MV-4-11 (cell line): ENCODE data around the gene ATAD3B.
"Not testable (repeated sequence)": the region's sequence is repeated elsewhere in the genome, so short reads cannot be mapped to it uniquely, and the experiment has no call there.

Source experiments
- DNase-seq: peaks from one replicate; lab custom pipeline; 2025; lab: John Stamatoyannopoulos, UW

Gene ATAD3B

DNA sequence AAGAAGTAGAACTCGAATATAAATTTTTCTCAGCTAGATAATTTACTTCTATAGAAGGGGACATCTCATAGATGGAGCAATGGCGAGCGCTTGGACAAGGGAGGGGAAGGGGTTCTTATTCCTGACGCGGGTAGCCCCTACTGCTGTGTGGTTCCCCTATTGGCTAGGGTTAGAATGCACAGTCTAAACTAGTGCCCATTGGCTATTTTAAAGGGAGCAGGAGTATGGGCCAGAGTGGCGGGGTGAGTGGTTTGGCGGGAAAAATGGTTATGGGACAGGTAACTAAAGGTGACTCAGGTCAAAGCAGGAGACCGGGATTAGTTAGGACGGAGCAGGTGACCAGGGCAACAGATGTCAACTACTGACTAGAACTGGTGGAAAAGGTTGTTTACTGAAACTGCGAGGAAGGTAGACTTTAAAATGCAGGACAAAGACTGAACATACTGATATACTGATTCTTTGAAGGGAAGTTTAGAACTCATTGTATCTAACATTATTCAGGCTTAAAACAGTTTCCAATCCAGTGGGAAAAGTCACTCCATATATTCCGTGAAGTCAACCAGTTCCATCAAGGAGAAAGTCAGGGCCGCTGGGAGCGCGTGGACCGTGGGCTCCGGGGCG, 39.5 kb downstream of the ATAD3B start:
- peak; percentile 28 for DNase-seq

DNA sequence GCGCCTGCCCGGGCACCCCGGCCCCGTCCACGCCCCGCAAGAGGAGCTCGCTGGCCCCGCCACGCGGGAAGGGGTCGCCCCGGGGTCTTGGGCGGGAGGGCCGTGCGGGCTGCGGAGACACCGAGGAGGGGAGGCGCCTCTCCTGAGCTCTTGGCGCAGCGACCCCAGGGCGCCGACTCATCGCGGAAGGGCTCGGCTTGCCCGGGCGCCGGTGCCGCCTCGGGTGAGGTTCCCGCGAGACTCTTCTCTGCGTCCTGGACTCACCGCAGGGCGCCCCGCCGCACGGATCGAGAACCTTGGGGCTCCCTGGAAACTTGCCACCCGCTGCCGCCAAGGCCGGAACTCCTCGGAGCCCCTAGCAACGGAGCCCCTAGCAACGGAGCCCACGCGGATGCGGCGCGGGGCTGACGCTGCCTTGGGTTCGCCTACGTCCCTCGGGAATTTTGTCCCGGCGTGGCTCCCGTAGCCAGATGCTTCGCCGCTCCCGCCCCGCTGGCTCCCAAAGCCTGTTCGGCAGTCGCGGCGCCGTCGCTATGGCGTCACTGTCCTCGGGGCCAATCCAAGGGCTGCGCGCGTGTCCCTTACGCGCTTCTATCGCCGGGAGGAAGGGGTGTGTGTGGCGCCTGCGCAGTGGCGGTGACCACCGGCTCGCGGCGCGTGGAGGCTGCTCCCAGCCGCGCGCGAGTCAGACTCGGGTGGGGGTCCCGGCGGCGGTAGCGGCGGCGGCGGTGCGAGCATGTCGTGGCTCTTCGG, 40.1 kb downstream of the ATAD3B start, which contains the start of gene ATAD3A:
ATAD3A (plus strand) TSS at position 630 of the 753 bp plus-strand sequence; CDS start at position 737, 107 bp downstream.
- peak; percentile 95 for DNase-seq

DNA sequence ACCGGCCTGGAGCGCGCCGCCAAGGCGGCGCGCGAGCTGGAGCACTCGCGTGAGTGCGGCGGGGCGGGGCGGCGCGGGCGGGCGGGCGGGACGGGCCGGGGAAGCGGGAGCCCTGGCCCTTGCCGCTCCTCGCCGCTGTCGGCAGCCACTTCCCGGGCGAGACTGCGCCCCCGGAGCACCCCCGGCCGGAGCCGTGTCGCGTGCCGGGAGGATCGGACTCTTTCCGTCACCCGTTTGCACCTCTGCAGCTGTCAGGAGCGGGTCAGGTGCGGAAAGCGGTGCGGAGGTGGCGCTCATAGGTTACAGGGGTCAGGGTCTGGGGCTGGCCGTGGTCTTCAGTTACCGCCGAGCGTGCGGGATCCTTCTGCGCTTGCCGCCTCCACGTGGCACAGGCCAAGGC, 40.9 kb downstream of the ATAD3B start:
- DNase-seq = not testable (repeated sequence)

DNA sequence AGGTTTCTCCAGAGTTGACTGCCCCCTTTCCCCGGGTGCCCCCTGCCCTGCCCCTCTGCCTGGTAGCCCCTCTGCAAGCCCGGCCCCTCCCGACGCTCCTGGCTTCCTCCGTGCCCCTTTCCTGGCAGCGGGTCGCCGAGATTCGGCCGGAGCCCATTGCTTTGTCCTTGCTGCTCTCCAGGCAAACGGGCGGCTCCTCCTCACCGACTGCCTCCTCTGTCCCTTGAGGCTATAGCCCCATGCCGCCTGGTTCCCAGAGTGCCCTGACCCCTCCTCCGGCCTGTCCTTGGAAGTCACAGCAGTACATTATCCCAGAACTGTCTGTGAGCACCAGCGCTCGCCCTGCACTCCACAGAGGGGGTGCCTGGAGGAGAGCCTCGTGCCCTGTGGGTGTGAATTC, 42.1 kb downstream of the ATAD3B start:
- not testable (repeated sequence) for DNase-seq

DNA sequence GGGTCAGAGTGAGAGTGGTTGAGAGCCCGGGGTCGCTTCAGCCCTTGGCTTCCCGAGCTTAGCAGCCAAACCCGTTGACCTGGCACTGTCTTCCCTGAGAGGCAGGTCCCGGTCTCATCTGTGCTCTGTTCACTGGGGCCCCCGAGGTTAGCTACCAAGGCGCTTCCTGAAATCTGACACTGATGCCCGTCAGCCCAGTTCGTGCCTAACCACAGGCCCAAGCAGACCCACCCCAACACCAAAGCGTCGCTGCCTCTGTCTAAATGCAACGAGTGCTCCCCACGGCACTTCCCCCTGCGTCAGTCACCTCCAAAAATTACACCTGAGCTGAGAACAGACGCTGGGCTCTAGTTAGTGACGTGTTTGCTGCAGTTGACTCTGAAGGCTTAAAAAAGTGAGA, 42.8 kb downstream of the ATAD3B start:
- DNase-seq = peak; percentile 38

DNA sequence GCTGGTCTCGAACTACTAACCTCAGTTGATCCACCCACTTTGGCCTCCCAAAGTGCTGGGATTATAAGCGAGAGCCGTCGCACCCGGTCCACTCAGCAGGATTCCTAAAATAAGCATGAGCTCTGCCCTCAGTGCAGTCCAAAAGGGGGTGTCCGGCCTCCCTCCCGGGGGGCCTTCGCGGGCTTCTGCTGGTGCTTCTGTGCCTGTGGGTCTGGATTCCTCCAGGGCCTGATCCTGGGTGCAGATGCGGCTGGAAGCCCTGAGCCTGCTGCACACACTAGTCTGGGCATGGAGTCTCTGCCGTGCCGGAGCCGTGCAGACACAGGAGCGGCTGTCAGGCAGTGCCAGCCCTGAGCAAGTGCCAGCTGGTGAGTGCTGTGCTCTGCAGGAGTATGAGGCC, 45.4 kb downstream of the ATAD3B start:
- DNase-seq = not testable (repeated sequence)

DNA sequence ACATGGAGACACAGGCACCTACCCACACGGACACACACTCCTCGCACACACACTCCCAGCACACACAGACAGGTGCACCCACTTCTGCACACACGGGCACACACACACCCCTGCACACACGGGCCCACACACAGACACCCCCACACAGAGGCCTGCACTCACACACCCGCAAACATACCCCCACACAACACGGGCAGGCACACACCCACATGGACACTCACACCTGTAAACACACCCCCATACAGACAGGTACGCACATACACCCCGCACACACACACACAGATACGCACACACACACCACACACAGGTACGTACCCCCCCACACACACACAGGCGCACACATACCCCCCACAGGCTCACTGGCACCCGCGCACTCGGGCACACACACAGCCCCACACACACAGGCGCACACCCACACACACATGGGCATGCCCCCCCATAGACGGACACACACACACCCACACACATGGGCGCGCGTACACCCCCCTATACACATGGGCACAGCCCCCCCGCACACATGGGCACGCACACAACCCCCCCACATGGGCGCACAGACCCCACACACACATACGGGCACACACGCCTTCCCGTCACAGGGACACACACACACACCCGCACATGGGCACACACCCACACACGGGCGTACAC, 46.5 kb downstream of the ATAD3B start:
- no peak for DNase-seq

DNA sequence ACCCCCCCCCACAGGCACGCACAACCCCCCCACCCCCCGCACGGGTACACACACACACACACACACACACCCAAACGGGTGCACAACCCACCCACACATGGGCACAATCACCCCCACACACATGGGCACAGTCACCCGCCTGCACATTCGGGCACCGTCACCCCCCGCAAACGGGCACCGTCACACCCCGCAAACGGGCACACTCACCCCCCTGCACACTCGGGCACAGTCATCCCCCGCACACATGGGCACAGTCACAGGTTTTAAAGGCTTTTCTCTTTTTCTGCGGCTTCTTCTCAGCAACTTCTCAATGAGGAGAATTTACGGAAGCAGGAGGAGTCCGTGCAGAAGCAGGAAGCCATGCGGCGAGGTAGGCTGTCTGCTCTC, 47.0 kb downstream of the ATAD3B start:
- not testable (repeated sequence) for DNase-seq

DNA sequence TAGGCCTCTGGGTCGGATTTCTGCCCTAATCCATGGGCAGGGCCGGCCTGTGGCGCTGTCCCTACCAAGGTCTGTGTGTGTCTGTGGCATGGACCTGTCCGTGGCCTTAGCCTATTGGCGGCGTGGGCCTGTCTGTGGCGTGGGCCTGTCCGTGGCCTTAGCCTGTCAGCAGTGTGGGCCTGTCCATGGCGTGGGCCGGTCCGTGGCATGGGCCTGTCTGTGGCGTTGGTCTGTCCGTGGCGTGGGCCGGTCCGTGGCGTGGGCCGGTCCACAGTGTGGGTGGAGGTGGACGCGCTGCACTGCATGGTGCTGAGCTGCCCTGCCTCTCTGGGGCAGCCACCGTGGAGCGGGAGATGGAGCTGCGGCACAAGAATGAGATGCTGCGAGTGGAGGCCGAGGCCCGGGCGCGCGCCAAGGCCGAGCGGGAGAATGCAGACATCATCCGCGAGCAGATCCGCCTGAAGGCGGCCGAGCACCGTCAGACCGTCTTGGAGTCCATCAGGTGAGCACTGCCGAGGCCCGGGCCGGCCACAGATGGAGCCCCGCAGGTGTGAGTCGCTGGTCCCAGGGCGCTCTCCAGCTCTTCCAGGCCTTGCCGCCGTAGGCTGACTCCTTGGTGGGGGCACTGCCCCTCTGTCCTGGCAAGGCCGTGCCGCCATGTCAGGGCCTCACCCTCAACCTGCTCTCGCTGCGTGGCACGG, 48.4 kb downstream of the ATAD3B start:
- not testable (repeated sequence) for DNase-seq

DNA sequence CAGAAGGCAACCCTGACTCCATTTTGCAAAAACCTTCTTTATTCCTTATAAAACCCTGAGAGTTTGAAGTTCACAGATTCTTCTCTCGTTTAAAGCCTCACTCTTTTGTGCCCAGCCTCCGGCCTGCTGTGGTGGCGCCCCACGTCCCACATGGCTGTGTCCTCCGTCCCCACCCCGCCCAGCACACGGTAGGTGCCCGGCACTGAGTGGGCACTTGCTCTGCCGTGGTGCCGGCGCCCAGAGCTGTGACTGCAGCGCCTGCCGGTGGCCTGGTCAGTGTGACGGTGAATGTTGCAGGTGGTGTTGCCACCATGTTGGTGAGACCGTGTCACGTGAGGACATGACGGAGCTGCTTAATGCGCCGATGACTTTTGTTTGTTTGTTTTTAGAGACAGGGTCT, 49.8 kb downstream of the ATAD3B start:
- no peak for DNase-seq

DNA sequence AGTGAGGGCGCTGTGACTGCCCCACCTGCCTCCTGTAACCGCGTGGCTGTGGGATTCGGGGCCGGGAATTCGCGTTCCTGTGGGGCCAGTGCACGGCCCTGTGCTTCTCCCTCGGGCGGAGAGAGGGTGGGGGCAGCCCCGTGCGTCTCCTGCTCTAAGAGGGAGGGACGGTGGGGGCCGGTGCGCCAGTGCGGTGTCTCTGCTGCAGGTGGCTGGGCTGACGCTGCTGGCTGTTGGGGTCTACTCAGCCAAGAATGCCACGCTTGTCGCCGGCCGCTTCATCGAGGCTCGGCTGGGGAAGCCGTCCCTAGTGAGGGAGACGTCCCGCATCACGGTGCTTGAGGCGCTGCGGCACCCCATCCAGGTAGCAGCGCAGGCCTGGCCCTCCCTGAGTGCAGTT, 51.0 kb downstream of the ATAD3B start:
- DNase-seq = not testable (repeated sequence)

DNA sequence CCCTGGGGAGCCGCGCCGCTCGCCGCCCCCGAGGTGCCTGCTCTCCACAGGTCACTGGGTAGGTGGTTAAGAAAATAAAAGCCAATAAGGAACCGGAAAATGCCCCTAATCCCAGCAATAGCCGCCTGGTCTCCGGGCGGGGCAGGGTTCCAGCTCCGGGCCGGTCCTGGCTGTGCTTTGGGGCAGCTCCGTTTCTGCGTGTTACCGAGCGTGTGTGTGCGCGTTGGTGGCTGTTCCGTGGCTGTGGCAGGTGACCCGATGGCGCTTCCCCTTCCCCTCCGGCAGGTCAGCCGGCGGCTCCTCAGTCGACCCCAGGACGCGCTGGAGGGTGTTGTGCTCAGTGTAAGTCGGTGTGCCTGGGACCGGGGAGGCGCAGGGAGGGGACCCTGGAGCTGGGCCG, 51.7 kb downstream of the ATAD3B start:
- DNase-seq = not testable (repeated sequence)

DNA sequence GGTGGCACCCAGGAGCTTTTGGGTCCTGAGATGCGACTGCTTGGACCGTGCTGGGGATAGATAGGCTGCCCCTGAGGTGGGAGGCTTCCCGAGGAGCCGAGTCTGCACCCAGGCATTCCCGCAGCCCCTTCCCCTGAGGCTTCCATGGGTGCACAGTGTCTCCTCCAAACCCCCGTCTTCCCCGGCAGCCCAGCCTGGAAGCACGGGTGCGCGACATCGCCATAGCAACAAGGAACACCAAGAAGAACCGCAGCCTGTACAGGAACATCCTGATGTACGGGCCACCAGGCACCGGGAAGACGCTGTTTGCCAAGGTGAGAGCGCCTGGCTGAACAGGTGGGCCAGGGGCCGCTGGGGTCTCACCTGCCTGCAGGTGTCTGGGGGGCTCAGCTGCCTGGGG, 52.1 kb downstream of the ATAD3B start:
- DNase-seq = not testable (repeated sequence)

DNA sequence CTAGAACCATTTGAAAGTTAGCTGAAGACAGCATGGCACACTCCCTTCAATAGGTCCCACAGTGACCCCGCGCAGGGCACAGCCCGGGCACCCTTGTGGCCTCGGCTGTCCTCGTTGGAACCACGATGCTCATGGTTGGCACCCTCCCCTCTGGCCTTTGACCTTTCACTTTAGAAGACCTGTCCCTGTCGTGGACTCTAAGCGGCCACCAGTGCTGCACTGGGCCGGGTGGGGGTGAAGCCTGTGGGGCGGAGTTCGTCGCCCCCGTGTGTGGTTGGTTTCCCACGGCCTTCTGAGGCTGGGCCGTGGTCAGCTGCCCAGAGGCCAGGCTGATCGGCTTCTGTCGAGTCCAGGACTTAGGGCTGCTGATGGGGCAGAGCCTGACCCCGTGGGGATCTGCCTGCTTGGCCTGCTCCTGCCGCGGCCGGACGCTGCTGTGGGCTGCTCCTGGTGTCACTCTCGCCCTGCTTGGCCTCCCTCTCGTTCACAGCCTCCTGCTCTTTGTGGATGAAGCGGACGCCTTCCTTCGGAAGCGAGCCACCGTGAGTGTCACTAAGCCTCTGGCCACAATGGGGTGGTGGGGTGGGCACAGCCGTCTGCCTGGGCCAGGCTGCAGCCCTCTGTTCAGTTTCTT, 53.3 kb downstream of the ATAD3B start:
- DNase-seq = not testable (repeated sequence)

DNA sequence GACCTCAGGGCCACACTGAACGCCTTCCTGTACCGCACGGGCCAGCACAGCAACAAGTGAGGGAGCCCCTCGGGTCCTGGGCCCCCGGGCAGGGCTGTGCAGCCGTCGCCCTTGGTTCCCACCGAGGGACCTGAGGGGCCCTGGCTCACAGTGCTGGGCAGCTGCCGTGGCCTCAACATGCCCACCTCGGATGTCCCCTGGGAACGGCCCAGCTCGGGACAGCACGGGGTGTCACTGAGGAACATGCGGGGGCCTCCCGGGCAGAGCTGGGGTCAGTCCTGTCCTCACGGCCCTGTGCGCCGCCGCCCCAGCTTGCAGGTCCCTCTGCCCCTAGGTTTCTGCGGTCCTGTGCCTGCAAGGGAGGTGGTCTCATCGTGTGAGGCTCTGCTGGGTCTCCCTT, 54.9 kb downstream of the ATAD3B start:
- DNase-seq = not testable (repeated sequence)

DNA sequence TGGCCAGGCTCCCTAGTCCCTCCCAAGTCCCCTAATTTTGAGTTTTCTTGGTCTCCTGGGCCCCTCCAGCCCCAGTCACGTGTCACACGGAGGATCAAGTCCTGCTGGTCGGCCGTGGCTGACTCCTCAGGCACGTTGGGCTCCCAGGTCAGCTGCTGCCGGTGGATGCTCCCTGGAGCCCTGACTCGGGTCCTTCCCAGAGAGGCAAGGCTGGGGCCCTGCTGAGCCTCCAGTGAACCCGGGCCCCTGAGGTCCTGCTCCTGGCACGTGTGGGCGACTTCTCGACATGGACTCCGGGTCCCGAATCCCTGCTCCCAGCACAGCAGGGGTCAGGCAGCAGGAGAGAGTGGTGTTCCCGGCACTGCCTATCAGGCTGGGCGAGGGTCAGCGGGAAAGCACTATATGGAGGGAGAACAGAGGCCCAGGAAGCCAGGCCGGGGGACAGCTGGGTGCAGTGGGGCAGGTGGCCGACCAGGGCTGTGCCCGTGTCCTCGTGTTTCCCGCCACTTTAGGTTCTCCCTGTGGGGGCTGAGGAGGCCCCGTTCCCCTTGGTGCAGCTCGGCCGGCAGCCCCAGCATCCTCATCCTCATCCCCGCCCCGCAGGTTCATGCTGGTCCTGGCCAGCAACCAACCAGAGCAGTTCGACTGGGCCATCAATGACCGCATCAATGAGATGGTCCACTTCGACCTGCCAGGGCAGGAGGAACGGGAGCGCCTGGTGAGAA, 55.7 kb downstream of the ATAD3B start:
- DNase-seq = no peak

DNA sequence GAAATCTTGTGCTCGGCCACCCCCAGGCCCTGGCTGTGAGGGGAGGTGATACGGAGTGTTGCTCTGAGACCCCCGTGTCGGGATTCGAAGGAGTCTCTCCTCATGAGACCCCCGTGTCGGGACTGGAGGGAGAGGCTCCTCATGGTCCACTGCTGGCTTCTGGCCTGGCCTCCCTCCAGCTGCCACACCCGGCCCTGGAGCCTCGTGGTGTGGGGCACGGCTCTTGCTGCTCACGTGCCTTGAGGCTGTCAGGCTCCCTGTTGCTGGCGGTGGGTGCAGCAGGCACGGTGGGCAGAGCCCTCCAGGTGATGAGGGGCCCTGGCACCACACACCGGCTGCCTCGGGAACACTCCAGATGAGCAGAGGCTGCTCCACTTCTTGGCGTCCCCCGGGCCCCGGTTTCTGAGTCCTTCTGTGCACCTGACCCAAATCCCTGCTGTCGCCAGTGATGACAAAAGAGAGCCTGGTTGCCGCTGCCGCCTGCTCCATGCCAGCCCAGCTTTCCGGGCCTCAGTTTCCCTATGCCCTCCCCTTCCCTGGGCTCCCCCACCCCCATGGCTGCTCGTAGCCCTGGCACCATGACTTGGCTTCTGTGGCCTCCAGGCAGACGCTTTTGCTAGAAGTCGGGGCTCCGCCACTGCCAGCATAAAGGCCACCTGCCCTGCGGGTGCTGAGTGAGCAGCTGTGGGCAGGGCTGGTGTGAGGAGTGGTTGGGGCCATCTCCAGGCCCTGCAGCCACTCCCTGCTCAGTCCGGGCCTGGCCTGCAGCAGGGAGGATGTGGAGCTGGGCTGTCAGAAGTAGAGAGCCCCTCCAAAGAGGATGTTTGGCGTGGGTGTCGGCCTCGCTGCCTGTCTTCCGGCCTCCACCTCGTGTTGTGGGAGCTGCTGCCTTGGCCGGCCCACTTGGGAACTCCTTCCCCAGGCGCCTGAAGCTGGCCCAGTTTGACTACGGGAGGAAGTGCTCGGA, 57.0 kb downstream of the ATAD3B start:
- DNase-seq = no peak

DNA sequence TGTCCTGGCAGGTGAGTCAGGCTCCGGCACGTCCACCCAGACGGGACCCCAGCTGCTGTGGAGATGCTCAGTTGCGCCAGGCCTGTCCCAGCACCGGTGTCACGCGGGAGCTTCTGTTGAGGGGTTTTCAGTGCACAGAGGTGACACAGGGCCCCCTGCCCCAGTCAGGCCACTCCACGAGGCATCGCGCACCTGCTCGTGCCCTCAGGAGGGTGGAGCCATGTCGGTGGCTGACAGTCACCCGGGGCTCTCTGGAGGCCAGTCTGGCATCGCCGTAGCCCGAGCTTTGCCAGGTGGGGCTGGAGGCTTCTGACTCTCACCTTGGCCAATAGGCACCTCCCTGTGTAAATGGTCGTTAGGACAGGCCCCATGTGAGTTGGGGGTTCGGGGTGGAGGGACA, 57.8 kb downstream of the ATAD3B start:
- DNase-seq = no peak

DNA sequence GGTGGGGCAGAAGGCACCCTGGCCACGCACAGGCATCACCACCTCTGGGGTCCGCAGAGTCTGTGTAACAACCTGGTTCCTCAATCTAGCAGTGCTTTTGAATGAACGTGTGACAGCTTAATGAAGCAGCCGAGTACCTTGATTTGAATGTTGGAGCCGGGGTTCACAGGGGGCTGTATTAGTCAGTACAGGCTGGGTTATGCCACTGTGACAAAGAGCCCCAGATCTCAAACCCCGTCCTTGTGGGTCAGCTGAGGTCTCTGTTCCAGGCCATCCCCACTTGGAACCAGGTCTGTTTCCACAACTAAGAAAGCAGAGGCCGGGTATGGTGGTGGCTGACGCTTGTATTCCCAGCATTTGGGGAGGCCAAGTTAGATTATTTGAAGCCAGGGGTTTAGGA, 58.4 kb downstream of the ATAD3B start:
- no peak for DNase-seq

DNA sequence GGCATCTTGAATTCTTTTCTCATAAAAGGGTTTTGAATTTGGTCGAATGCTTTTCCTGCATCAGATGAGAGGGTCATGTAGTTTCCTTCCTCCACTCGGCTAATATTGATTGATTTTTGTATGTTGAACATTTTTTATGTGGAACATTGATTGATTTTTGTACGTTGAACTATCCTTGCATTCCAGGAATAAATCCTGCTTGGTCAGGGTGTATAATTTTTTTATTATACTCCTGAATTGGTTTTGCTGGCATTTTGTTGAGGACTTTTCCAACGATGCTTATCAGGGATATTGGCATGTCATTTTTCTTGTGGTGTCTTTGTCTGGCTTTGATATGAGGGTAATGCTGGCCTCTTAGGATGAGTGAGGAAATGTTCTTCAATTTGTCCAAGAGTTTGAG, 60.4 kb downstream of the ATAD3B start:
- DNase-seq = no peak
